Prostate gland (tissue), 2 donors: ENCODE data around the gene GLRB. TPM values are rescaled to one million over a fixed set of nuclear protein-coding genes. Genes with fewer than 3 reads are reported as not detected.

ENCODE experiments used
- DNase-seq: peaks from one replicate; pipeline ENCODE4 v3.0.0-alpha.2; 2019; ENCODE audit warnings: low spot score
- H3K27ac ChIP-seq, 2 donors: fragments of 200-600 bp; sonication (generic); 2 replicates each; pipeline ENCODE4 v1.5.1; 2017 to 2019
- H3K27me3 ChIP-seq: fragments of 200-600 bp; sonication (generic); replicated peaks from 2 replicates; pipeline ENCODE4 v1.5.1; 2019; ENCODE audit not compliant: insufficient read depth
- H3K36me3 ChIP-seq, 2 donors: fragments of 200-600 bp; sonication (generic); 1 replicate in 1 of 2; 2 replicates in 1 of 2; pipeline versions ENCODE4 v1.5.1 to v1.8.1; 2017 to 2019
- H3K4me1 ChIP-seq: fragments of 200-600 bp; sonication (generic); replicated peaks from 2 replicates; pipeline ENCODE4 v1.5.1; 2019
- H3K4me3 ChIP-seq, 2 donors: fragments of 200-600 bp; sonication (generic); 2 replicates each; pipeline ENCODE4 v1.5.1; 2017 to 2019
- H3K9me3 ChIP-seq: fragments of 200-600 bp; sonication (generic); 2 replicates; pipeline ENCODE4 v1.5.1; 2017
- POLR2A ChIP-seq: fragments of 450-650 bp; IDR thresholded peaks from one replicate; pipeline ENCODE4 v1.6.1; 2016; ENCODE audit warnings: antibody characterized with exemption, mild to moderate bottlenecking
- POLR2AphosphoS5 ChIP-seq: sonication (generic); formaldehyde crosslinking; IDR thresholded peaks from one replicate; pipeline ENCODE4 v1.6.1; 2017; ENCODE audit warnings: antibody characterized with exemption
- WGBS: methylation state at CpG from one replicate; pipeline ENCODE4 v1.1.5; 2018; 5-methylcytosine and 5-hydroxymethylcytosine counted together
- intact Hi-C: fragments of 100-400 bp; cut with DNase I; formaldehyde crosslinking; loops from one replicate; pipeline ENCODE4 v1.14.2; 2022
- total RNA-seq, 2 donors: library from RNA; depleted of rRNA; stranded (reverse); fragments of >200 nt; gene quantifications; one replicate each; pipeline ENCODE4 v1.1.0, GENCODE V29; 2016
- TF ChIP-seq, protein P1 (sequence below), 4 experiments: fragments of 200-600 bp in 2 of 4; fragments of 450-650 bp in 2 of 4; sonication (generic) in 2 of 4; IDR thresholded peaks; 1 replicate in 3 of 4; 2 replicates in 1 of 4; pipeline ENCODE4 v1.5.1; 2016 to 2019; ENCODE audit warnings: antibody characterized with exemption in 4 of 4, mild to moderate bottlenecking in 2 of 4, moderate library complexity in 2 of 4

The GLRB gene
- total RNA-seq, 2 donors from 2014 or later: 2.6 to 12.7 TPM

DNA sequence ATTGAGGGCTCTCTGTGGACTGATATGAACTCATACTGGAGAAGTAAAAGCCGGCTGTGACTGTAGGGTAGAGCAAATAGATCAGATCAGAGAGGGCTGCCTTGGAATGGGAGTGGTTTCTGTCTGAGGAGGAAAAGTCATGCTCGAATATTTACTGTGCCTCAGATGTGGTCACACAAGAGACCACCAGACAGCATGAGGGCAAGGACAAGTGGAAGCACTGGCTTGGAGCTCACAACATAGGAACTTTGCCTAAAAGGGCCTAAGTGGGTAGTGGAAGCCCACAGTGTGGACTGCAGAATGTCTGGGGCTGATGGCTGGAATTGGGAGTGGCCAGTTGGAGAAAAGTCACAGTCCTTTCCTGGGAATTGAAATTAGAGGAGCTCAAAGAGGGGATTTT lies 19.8 kb downstream of the GLRB start:
- Histone ChIP-seq H3K4me1 (no peaks in the 10 kb centered on the region), H3K27ac (no peak overlapping the region), H3K9me3 (no peaks in the 10 kb centered on the region), H3K36me3 (no peaks in the 10 kb centered on the region), H3K27me3 (no peaks in the 10 kb centered on the region), H3K4me3 (no peak overlapping the region)
- DNase-seq: no peak
- WGBS: 79% methylated on average over 2 of the region's 2 CpGs
- TF ChIP-seq POLR2AphosphoS5: no peak
- TF ChIP-seq POLR2A: no peak
- TF ChIP-seq, protein P1, sequence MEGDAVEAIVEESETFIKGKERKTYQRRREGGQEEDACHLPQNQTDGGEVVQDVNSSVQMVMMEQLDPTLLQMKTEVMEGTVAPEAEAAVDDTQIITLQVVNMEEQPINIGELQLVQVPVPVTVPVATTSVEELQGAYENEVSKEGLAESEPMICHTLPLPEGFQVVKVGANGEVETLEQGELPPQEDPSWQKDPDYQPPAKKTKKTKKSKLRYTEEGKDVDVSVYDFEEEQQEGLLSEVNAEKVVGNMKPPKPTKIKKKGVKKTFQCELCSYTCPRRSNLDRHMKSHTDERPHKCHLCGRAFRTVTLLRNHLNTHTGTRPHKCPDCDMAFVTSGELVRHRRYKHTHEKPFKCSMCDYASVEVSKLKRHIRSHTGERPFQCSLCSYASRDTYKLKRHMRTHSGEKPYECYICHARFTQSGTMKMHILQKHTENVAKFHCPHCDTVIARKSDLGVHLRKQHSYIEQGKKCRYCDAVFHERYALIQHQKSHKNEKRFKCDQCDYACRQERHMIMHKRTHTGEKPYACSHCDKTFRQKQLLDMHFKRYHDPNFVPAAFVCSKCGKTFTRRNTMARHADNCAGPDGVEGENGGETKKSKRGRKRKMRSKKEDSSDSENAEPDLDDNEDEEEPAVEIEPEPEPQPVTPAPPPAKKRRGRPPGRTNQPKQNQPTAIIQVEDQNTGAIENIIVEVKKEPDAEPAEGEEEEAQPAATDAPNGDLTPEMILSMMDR (IDR thresholded peaks at IDR 0.05): no peak
- intact Hi-C loops: no loop called here

DNA sequence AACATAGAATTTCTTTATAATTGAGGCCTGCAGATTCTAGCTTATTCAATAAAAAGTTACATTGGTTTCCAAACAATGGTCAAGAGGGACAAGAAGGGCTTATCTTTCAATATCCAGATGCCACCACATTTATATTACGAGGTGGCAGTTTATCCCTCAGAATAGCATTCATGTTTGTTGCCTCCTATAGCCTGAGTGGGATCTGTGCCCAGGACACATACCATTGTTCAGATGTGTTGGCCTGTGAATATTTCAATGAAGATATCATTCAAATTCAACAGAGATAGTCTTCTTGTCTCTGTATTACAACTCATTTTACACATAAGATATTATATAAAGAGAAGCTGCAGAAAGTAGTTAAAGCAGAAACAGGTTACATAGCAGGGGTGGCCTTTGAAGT lies 20.5 kb downstream of the GLRB start:
- Histone ChIP-seq H3K27ac (no peak overlapping the region), H3K4me1 (no peaks in the 10 kb centered on the region), H3K27me3 (no peaks in the 10 kb centered on the region), H3K36me3 (no peaks in the 10 kb centered on the region), H3K9me3 (no peaks in the 10 kb centered on the region), H3K4me3 (no peak overlapping the region)
- no peak for TF ChIP-seq POLR2A
- TF ChIP-seq, protein P1 (IDR thresholded peaks at IDR 0.05): no peak
- no peak for TF ChIP-seq POLR2AphosphoS5
- intact Hi-C loops: no loop called here
- 83% methylated on average over 1 of the region's 1 CpG for WGBS
- no peak for DNase-seq

DNA sequence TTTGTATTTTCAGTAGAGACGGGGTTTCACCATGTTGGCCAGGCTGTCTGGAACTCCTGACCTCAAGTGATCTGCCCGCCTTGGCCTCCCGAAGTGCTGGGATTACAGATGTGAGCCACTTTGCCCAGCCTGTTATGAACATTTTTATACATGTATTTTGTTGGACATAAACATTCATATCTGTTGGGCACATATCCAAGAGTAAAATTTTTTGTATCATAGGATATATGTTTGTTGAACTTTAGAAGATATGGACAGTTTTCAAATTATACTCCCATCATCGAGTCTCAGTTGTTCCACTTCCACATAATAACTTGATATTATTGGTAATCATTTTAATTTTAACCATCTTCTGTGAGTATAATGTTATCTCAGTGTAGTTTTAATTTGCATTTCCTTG lies 23.6 kb downstream of the GLRB start:
- no peak for DNase-seq
- 88% methylated on average over 4 of the region's 4 CpGs for WGBS
- no peaks in the 10 kb centered on the region for H3K4me1 ChIP-seq
- H3K27ac ChIP-seq: no peak overlapping the region
- H3K9me3 ChIP-seq: no peaks in the 10 kb centered on the region
- TF ChIP-seq POLR2AphosphoS5: no peak
- no peak for TF ChIP-seq POLR2A
- TF ChIP-seq, protein P1 (IDR thresholded peaks at IDR 0.05): no peak
- H3K4me3 ChIP-seq: no peak overlapping the region
- H3K27me3 ChIP-seq: no peaks in the 10 kb centered on the region
- intact Hi-C loops: no loop called here
- H3K36me3 ChIP-seq: no peaks in the 10 kb centered on the region

DNA sequence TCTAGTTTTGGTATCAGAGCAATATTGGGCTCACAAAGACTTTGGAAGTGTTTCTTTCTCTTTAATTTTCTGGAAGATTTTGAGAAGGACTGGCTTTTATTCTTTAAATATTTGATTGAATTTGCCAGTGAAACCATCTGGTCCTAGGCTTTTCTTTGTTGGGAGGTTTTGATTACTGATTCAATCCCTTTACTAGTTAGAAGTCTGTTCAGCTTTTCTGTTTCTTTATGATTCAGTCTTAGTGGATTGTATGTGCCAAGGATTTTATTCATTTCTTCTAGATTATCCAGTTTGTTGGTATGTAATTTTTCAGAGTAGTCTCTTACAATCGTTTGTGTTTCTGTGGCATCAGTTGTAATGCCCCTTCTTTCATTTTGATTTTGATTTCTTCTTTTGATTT lies 28.6 kb downstream of the GLRB start:
- H3K36me3 ChIP-seq: no peaks in the 10 kb centered on the region
- WGBS: 79% methylated on average over 1 of the region's 1 CpG
- DNase-seq: no peak
- intact Hi-C loops: no loop called here
- no peak overlapping the region for H3K27ac ChIP-seq
- TF ChIP-seq, protein P1 (IDR thresholded peaks at IDR 0.05): no peak
- TF ChIP-seq POLR2AphosphoS5: no peak
- no peak for TF ChIP-seq POLR2A
- H3K4me3 ChIP-seq: no peak overlapping the region
- H3K9me3 ChIP-seq: no peaks in the 10 kb centered on the region
- no peaks in the 10 kb centered on the region for H3K4me1 ChIP-seq
- H3K27me3 ChIP-seq: no peaks in the 10 kb centered on the region

DNA sequence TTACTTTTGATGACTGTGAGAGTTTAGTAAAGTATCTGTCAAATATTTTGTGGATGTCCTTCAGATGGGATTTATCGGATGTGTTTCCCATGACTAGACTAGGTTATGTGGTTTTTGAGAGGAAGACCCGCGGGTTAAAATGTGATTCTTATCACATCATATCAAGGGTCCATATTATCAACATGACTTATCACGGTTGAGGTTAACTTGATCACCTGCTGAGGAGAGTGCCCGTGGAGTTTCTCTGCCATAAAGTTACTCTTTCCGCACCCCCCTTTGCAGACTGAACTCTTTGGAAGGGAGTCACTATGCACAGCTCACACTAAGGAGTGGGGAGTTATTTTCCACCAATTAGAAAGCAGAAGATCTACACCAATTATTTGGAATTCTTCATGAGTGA lies 38.7 kb downstream of the GLRB start:
- Histone ChIP-seq H3K4me1 (no peaks in the 10 kb centered on the region), H3K27ac (no peak overlapping the region), H3K27me3 (no peaks in the 10 kb centered on the region), H3K36me3 (no peaks in the 10 kb centered on the region), H3K4me3 (no peak overlapping the region), H3K9me3 (no peaks in the 10 kb centered on the region)
- WGBS: 89% methylated on average over 6 of the region's 6 CpGs
- intact Hi-C loops: no loop called here
- DNase-seq: no peak
- TF ChIP-seq POLR2AphosphoS5 (no peak), POLR2A (no peak)
- TF ChIP-seq, protein P1 (IDR thresholded peaks at IDR 0.05): no peak
